Activated B cell treated with CpG ODN at 0.5 μM for 24 hours (primary cell): ENCODE measurements around the gene ZNF446. TPM values are rescaled to one million over a fixed set of nuclear protein-coding genes. Genes with fewer than 3 reads are reported as not detected.

Source experiments
- ATAC-seq: fragments of 200-7000 bp; cut with Tn5 transposase; one replicate; pipeline ENCODE4 v1.10.0; 2021; ENCODE audit warnings: low read depth, mild to moderate bottlenecking, moderate library complexity
- CTCF ChIA-PET: fragments of 350-600 bp; sonication (Branson Sonifier 250); formaldehyde crosslinking; loops from one replicate; lab custom pipeline; 2021; ENCODE audit warnings: antibody characterized with exemption; lab: Charles Lee
- POLR2A ChIA-PET: fragments of 350-600 bp; sonication (Branson Sonifier 250); formaldehyde crosslinking; loops from one replicate; lab custom pipeline; 2021; ENCODE audit warnings: antibody characterized with exemption; lab: Charles Lee
- DNase-seq: peaks from one replicate; pipeline ENCODE4 v3.0.0; 2022
- H3K27ac Mint-ChIP-seq: one replicate; pipeline ENCODE4 v1.8.0; 2020; ENCODE audit warnings: mixed read lengths
- H3K27me3 Mint-ChIP-seq: one replicate; pipeline ENCODE4 v1.8.0; 2021; ENCODE audit warnings: mixed read lengths
- H3K36me3 Mint-ChIP-seq: one replicate; pipeline ENCODE4 v1.8.0; 2021; ENCODE audit warnings: low read depth, mixed read lengths
- H3K4me1 Mint-ChIP-seq: one replicate; pipeline ENCODE4 v1.8.0; 2021; ENCODE audit warnings: mixed read lengths
- H3K4me3 Mint-ChIP-seq: one replicate; pipeline ENCODE4 v1.8.0; 2020; ENCODE audit warnings: mild to moderate bottlenecking, mixed read lengths
- H3K9me3 Mint-ChIP-seq: one replicate; pipeline ENCODE4 v1.8.0; 2020; ENCODE audit warnings: mixed read lengths
- CTCF ChIP-seq: fragments of 200-600 bp; IDR thresholded peaks from one replicate; pipeline ENCODE4 v1.8.0; 2022; ENCODE audit warnings: antibody characterized with exemption, mild to moderate bottlenecking
- intact Hi-C: fragments of 100-400 bp; cut with micrococcal nuclease; formaldehyde crosslinking; loops from one replicate; pipeline ENCODE4 v1.15.1; 2024
- total RNA-seq: library from RNA; stranded (reverse); gene quantifications from 2 replicates; pipeline ENCODE4 v1.2.3, GENCODE V29; 2022

Gene ZNF446
- total RNA-seq, 1 donor from 2014 or later: 9.6 TPM

DNA sequence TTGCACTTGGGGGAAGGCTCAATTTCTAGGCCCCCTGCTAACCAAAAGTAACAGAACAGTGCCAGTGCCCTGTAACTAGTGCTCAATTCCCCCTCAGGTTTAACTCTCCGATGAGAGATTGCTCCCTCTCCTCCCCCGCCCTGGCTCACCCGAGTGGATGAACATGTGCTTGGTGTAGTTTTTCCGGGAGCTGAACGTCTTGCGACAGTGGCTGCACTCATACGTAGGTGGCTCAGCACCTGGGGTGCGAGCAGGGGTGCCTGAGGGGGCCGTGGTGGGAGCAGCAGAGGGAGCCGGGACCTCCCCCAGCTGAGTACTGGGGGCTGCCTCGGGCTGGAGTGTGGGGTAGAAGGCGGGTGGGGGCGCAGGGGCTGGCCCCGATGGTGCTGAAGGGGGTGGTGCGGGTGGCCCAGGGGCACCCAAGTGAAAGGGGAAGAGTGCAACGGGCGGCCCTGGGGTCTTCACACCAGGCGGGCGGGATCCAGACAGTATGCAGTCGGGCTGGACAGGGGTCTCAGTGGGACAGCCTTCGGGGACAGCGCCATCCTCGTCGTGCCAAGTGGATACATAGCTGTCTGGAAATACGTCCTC, 40.2 kb downstream of the ZNF446 start:
- Mint-ChIP-seq H3K36me3 (peaks cover 31% of the 10 kb centered on the region), H3K27me3 (no peaks in the 10 kb centered on the region), H3K4me1 (peaks cover 48% of the 10 kb centered on the region), H3K27ac (no peak overlapping the region), H3K9me3 (no peaks in the 10 kb centered on the region), H3K4me3 (no peak overlapping the region)
- ChIA-PET POLR2A (interaction anchor here (0.6 to 0.9 kb wide), 3 partner anchors 8 to 39 kb away, joined by 3 read pairs; partner anchors contain the start of genes CHMP2A and TRIM28), CTCF (no interaction called here)
- TF ChIP-seq CTCF: no peak
- DNase-seq: no peak
- no peak for ATAC-seq
- intact Hi-C loops: loop anchor here (5.0 kb wide), 3 partner anchors 39 to 1109 kb away; partner anchors contain the start of genes ZNF446 and ZNF544

GRCh38 chr19:58516964-58517833, 41.0 kb downstream of the ZNF446 start:
- no peak for DNase-seq
- no peaks in the 10 kb centered on the region for H3K9me3 Mint-ChIP-seq
- no peak overlapping the region for H3K27ac Mint-ChIP-seq
- H3K4me1 Mint-ChIP-seq: peaks cover 48% of the 10 kb centered on the region
- H3K27me3 Mint-ChIP-seq: no peaks in the 10 kb centered on the region
- intact Hi-C loops: loop anchor here (5.0 kb wide), 3 partner anchors 40 to 1110 kb away; partner anchors contain the start of genes ZNF446 and ZNF544
- ChIA-PET POLR2A (interaction anchor here (0.7 to 0.9 kb wide), 2 partner anchors 9 to 27 kb away, joined by 3 read pairs; partner anchors contain the start of gene TRIM28), CTCF (no interaction called here)
- ATAC-seq: no peak
- H3K36me3 Mint-ChIP-seq: peaks cover 31% of the 10 kb centered on the region
- H3K4me3 Mint-ChIP-seq: no peak overlapping the region
- no peak for TF ChIP-seq CTCF

DNA sequence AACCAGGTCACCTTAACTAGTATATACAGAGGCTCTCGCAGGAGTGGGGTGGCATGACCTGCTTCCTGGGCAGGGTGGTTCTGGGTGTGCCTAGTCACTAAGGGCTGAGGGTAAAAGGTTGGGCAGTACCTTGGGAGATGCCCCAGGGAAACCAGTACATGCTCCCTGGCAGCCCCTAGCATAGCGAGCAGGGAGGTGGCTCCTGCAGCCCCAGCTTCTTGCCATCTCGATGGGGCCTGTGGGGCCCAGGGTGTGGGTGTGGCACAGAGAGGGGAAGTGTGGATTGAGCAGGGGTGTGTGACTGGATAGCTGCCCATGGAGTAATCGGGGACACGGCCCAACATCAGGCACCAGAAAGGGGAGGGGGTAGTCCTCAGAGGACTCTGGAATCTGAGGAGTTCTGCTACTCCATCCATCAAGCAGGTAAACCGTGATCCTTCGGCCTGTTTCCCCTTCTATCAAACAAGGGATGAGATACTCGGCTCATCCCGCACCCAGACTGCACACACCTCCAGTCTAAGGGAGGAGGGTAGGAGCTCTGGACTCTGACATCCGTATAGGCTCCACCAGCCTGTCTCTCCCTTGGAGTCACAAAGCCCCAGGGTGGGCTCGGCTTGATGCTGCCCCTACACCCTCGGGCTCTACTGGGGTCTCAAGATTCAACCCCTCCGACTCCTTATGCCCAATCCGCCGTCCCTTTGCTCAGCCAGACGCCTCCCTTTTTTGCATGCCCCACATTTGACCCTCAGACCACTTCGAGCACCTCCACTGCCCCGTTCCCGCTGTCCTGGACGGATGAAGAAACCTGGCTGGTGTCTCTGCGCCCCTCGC, 42.3 kb downstream of the ZNF446 start:
- Mint-ChIP-seq H3K27ac (peak overlapping the region; percentile 97), H3K9me3 (no peaks in the 10 kb centered on the region), H3K4me3 (peak overlapping the region; percentile 95), H3K27me3 (no peaks in the 10 kb centered on the region), H3K4me1 (peaks cover 48% of the 10 kb centered on the region), H3K36me3 (peaks cover 31% of the 10 kb centered on the region)
- no peak for TF ChIP-seq CTCF
- ChIA-PET POLR2A (interaction anchor here (1.1 to 4.4 kb wide), 13 partner anchors 19 to 516 kb away, joined by 3 to 82 read pairs (median 16); partner anchors contain the start of genes CHMP2A, MZF1, TRIM28 and ZNF132), CTCF (interaction anchor here (1.2 to 1.9 kb wide), 3 partner anchors 57 to 156 kb away, joined by 3 to 19 read pairs (median 3); partner anchors contain the start of gene ZNF497)
- ATAC-seq: no peak
- DNase-seq: no peak
- intact Hi-C loops: loop anchor here (1.0 to 5.0 kb wide), 13 partner anchors 19 to 1111 kb away; partner anchors contain the start of genes CHMP2A, TRIM28, ZNF132 and ZNF446

GRCh38 chr19:58519087-58519354, 42.9 kb downstream of the ZNF446 start:
- intact Hi-C loops: loop anchor here (1.0 to 5.0 kb wide), 13 partner anchors 20 to 1112 kb away; partner anchors contain the start of genes CHMP2A, TRIM28, ZNF132 and ZNF446
- DNase-seq (peak; percentile 28), ATAC-seq (no peak)
- H3K36me3 Mint-ChIP-seq: peaks cover 31% of the 10 kb centered on the region
- ChIA-PET CTCF (interaction anchor here (1.1 to 1.9 kb wide), 4 partner anchors 56 to 156 kb away, joined by 3 to 19 read pairs (median 3); partner anchors contain the start of gene ZNF497), POLR2A (interaction anchor here (1.1 to 4.4 kb wide), 13 partner anchors 19 to 516 kb away, joined by 3 to 82 read pairs (median 16); partner anchors contain the start of genes CHMP2A, MZF1, TRIM28 and ZNF132)
- H3K9me3 Mint-ChIP-seq: no peaks in the 10 kb centered on the region
- H3K27me3 Mint-ChIP-seq: no peaks in the 10 kb centered on the region
- H3K4me3 Mint-ChIP-seq: peak overlapping the region; percentile 95
- peak overlapping the region; percentile 97 for H3K27ac Mint-ChIP-seq
- H3K4me1 Mint-ChIP-seq: peaks cover 44% of the 10 kb centered on the region
- no peak for TF ChIP-seq CTCF
